GM21515 (cell line): ENCODE measurements around the gene HOXD1.

Source experiments
- ATAC-seq: cut with Tn5 transposase; IDR thresholded peaks from one replicate; pipeline ENCODE4 v1.9.1; 2021; ENCODE audit not compliant: unreplicated experiment

The HOXD1 gene

GRCh38 chr2:176234940-176235339, 46.5 kb downstream of the HOXD1 start:
- no peak for ATAC-seq

GRCh38 chr2:176237456-176237855, 49.0 kb downstream of the HOXD1 start:
- ATAC-seq: no peak

- no peak for ATAC-seq
Observed at GRCh38 chr2:176239031-176239430, 50.6 kb downstream of the HOXD1 start.

GRCh38 chr2:176240301-176240700, 51.8 kb downstream of the HOXD1 start:
- no peak for ATAC-seq
